ENCODE results near the gene PLCD3. TPM values are rescaled to one million over a fixed set of nuclear protein-coding genes. Genes with fewer than 3 reads are reported as not detected.
A peak's percentile ranks its signal among the peaks of the same experiment; 100 is the strongest.

PLCD3 gene
- total RNA-seq, 6 donors from 2014 or later, result 24.2 to 65.6 (median 50.6) TPM

GRCh38 chr17:45086865-45087503, 45.3 kb downstream of the PLCD3 start:
- Histone ChIP-seq H3K27me3 (no peaks in the 10 kb centered on the region), H3K4me3 (no peak overlapping the region), H3K36me3 (peaks cover 37 to 100% (median 86%) of the 10 kb centered on the region in 4 donors), H3K27ac (no peak overlapping the region), H3K9me3 (no peaks in the 10 kb centered on the region), H3K4me1 (peaks cover under 1 to 3% (median 2%) of the 10 kb centered on the region in 4 donors)
- TF ChIP-seq POLR2A (IDR thresholded peaks at IDR 0.05), result no peak
- TF ChIP-seq, protein P1, sequence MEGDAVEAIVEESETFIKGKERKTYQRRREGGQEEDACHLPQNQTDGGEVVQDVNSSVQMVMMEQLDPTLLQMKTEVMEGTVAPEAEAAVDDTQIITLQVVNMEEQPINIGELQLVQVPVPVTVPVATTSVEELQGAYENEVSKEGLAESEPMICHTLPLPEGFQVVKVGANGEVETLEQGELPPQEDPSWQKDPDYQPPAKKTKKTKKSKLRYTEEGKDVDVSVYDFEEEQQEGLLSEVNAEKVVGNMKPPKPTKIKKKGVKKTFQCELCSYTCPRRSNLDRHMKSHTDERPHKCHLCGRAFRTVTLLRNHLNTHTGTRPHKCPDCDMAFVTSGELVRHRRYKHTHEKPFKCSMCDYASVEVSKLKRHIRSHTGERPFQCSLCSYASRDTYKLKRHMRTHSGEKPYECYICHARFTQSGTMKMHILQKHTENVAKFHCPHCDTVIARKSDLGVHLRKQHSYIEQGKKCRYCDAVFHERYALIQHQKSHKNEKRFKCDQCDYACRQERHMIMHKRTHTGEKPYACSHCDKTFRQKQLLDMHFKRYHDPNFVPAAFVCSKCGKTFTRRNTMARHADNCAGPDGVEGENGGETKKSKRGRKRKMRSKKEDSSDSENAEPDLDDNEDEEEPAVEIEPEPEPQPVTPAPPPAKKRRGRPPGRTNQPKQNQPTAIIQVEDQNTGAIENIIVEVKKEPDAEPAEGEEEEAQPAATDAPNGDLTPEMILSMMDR (IDR thresholded peaks at IDR 0.05), result no peak
- 90 to 94% methylated on average over 6 of the region's 6 CpGs for WGBS, 2 donors
- DNase-seq, result no peak
- ATAC-seq (ENCODE audit: low FRiP score in 2 of 2), result no peak

GRCh38 chr17:45086391-45086790, 45.9 kb downstream of the PLCD3 start:
- TF ChIP-seq POLR2A (IDR thresholded peaks at IDR 0.05), result no peak
- no peak overlapping the region for H3K4me3 ChIP-seq
- no peaks in the 10 kb centered on the region for H3K9me3 ChIP-seq
- peaks cover 39 to 100% (median 89%) of the 10 kb centered on the region in 4 donors for H3K36me3 ChIP-seq
- no peaks in the 10 kb centered on the region for H3K27me3 ChIP-seq
- no peaks in the 10 kb centered on the region for H3K4me1 ChIP-seq
- no peak overlapping the region for H3K27ac ChIP-seq
- DNase-seq (no peak), ATAC-seq (ENCODE audit: low FRiP score in 2 of 2) (no peak)
- 93 to 98% methylated on average over 4 of the region's 4 CpGs for WGBS, 2 donors

- H3K4me3 ChIP-seq, result no peak overlapping the region
- H3K4me1 ChIP-seq, result peaks cover 3 to 20% (median 5%) of the 10 kb centered on the region in 4 donors
- DNase-seq (no peak), ATAC-seq (ENCODE audit: low FRiP score in 2 of 2) (no peak)
- H3K27me3 ChIP-seq, result no peaks in the 10 kb centered on the region
- WGBS, 2 donors, result 88 to 96% methylated on average over 6 of the region's 6 CpGs
- H3K9me3 ChIP-seq, result no peaks in the 10 kb centered on the region
- no peak for TF ChIP-seq POLR2A (IDR thresholded peaks at IDR 0.05)
- TF ChIP-seq, protein P1 (IDR thresholded peaks at IDR 0.05), result no peak
- no peak for TF ChIP-seq POLR2AphosphoS5 (IDR thresholded peaks at IDR 0.05)
- TF ChIP-seq EP300 (IDR thresholded peaks at IDR 0.05), result no peak
- H3K36me3 ChIP-seq, result peaks cover 31 to 80% (median 48%) of the 10 kb centered on the region in 4 donors
- no peak overlapping the region for H3K27ac ChIP-seq
Observed at GRCh38 chr17:45081047-45081703, 51.1 kb downstream of the PLCD3 start.

DNA sequence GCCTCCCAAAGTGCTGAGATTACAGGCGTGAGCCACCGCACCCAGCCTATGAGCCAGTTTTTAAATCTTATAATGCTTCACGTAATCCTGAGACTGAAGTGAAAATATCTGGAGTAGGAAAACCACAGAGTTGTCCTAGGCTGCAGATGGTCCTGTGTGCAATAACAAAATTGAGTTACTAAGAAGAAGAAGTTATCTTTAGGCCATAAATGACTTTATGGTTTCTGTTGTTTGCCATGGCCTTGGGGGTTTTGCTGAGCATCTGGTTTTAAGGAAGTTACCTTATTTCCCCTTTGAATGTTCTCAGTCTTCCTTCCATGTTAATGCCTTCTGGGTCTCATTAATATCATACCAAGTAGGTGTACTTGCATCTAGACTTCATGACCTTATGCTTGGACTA, 54.7 kb downstream of the PLCD3 start:
- WGBS, 2 donors, result 63 to 75% methylated on average over 3 of the region's 3 CpGs
- Histone ChIP-seq H3K4me1 (peaks cover 4 to 23% (median 8%) of the 10 kb centered on the region in 4 donors), H3K36me3 (peaks cover 17 to 58% (median 25%) of the 10 kb centered on the region in 4 donors), H3K9me3 (no peaks in the 10 kb centered on the region), H3K27me3 (no peaks in the 10 kb centered on the region), H3K4me3 (no peak overlapping the region), H3K27ac (peak overlapping the region in 2 of 4 donors; percentile 9 to 34)
- DNase-seq, result no peak
- no peak for TF ChIP-seq EP300 (IDR thresholded peaks at IDR 0.05)
- TF ChIP-seq POLR2A (IDR thresholded peaks at IDR 0.05), result no peak
- no peak for TF ChIP-seq POLR2AphosphoS5 (IDR thresholded peaks at IDR 0.05)
- no peak for ATAC-seq (ENCODE audit: low FRiP score in 2 of 2)

DNA sequence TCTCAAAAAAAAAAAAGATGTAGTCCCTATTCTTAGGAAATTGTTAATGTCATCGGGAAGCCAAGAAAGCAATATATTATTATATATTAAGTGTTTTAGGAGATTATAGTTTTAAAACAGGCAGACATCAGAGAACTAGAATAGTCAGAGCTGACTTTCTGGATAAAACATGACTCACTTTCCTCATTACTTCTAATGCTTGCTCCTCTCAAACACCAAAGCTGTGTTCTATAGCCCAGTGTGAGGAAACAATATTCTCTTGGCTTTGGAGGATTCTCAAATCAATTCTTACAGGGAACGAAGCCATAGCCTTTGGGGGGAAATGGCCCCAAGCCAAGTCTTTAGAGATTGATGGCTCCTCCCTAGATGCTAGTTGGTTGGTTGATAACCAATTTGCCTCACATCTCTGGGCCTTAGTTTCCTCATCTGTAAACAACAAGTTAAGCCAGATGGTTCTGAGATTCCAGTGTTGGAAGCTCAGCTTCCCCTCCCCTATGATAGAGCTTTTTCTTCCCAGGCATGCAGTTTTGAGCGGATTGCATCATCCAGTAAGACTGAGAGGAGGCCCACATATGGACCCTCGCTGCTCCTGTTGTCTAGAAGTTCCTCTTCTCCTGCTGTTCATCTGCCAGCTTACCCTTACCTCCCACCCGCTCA, 58.8 kb downstream of the PLCD3 start:
- Histone ChIP-seq H3K36me3 (peaks cover 3 to 37% (median 18%) of the 10 kb centered on the region in 4 donors), H3K27me3 (no peaks in the 10 kb centered on the region), H3K4me3 (no peak overlapping the region), H3K9me3 (no peaks in the 10 kb centered on the region), H3K27ac (peak overlapping the region in 2 of 4 donors; percentile 12 to 26), H3K4me1 (peaks cover 4 to 23% (median 8%) of the 10 kb centered on the region in 4 donors)
- DNase-seq (no peak), ATAC-seq (ENCODE audit: low FRiP score in 2 of 2) (peak; percentile 46 to 88)
- TF ChIP-seq EP300 (IDR thresholded peaks at IDR 0.05) (no peak), POLR2A (IDR thresholded peaks at IDR 0.05) (no peak), POLR2AphosphoS5 (IDR thresholded peaks at IDR 0.05) (no peak)
- TF ChIP-seq, protein P1 (IDR thresholded peaks at IDR 0.05), result no peak
- 55 to 75% methylated on average over 5 of the region's 5 CpGs for WGBS, 2 donors

All from upper lobe of left lung (tissue), 6 donors.